KMS-11 (cell line): ENCODE results near the gene TRIM54.

ENCODE experiments used
- H2AFZ ChIP-seq: fragments of 200-600 bp; sonication (generic); 2 replicates; pipeline ENCODE4 v1.6.1; 2016; ENCODE audit warnings: antibody characterized with exemption, mixed run types, low read depth
- H3K27ac ChIP-seq: fragments of 200-600 bp; sonication (generic); 2 replicates; pipeline ENCODE4 v1.6.1; 2016; ENCODE audit warnings: mild to moderate bottlenecking, mixed run types
- H3K27me3 ChIP-seq: fragments of 200-600 bp; sonication (generic); 2 replicates; pipeline ENCODE4 v1.6.1; 2017; ENCODE audit warnings: mild to moderate bottlenecking, low read depth, mixed run types, moderate library complexity; ENCODE audit not compliant: insufficient read depth
- H3K36me3 ChIP-seq: fragments of 200-600 bp; sonication (generic); 2 replicates; pipeline ENCODE4 v1.6.1; 2017; ENCODE audit warnings: mild to moderate bottlenecking, mixed run types; ENCODE audit not compliant: insufficient read depth
- H3K4me1 ChIP-seq: fragments of 200-600 bp; sonication (generic); 2 replicates; pipeline ENCODE4 v1.6.1; 2016; ENCODE audit warnings: mild to moderate bottlenecking, low read depth, mixed run types; ENCODE audit not compliant: poor library complexity, severe bottlenecking
- H3K4me2 ChIP-seq: fragments of 200-600 bp; sonication (generic); 2 replicates; pipeline ENCODE4 v1.7.0; 2016; ENCODE audit warnings: mild to moderate bottlenecking, mixed run types
- H3K4me3 ChIP-seq: fragments of 200-600 bp; sonication (generic); IDR thresholded peaks from 2 replicates; pipeline ENCODE4 v1.6.1; 2017; ENCODE audit warnings: low read depth, low read length, mixed read lengths; ENCODE audit not compliant: insufficient read depth
- H3K79me2 ChIP-seq: fragments of 200-600 bp; sonication (generic); 2 replicates; pipeline ENCODE4 v1.6.1; 2016; ENCODE audit warnings: low read depth, mixed run types; ENCODE audit not compliant: insufficient read depth
- H3K9ac ChIP-seq: fragments of 200-600 bp; sonication (generic); 2 replicates; pipeline ENCODE4 v1.6.1; 2016; ENCODE audit warnings: mild to moderate bottlenecking, mixed run types
- H4K20me1 ChIP-seq: fragments of 200-600 bp; sonication (generic); 2 replicates; pipeline ENCODE4 v1.6.1; 2016; ENCODE audit warnings: mild to moderate bottlenecking, mixed run types; ENCODE audit not compliant: insufficient read depth
- CTCF ChIP-seq: fragments of 200-600 bp; sonication (generic); conservative IDR thresholded peaks from 2 replicates; pipeline ENCODE4 v1.6.1; 2017; ENCODE audit warnings: low read depth, mild to moderate bottlenecking, antibody characterized with exemption, low read length, moderate library complexity, mixed read lengths

TRIM54 gene

GRCh38 chr2:27258051-27258450 is 24.2 kb upstream of the TRIM54 start:
- Histone ChIP-seq H4K20me1 (no peaks in the 10 kb centered on the region), H2AFZ (no peak overlapping the region), H3K36me3 (no peaks in the 10 kb centered on the region), H3K4me3 (no peak overlapping the region), H3K4me2 (no peak overlapping the region), H3K79me2 (no peaks in the 10 kb centered on the region), H3K9ac (no peak overlapping the region), H3K27ac (no peak overlapping the region), H3K4me1 (peaks cover under 1% of the 10 kb centered on the region), H3K27me3 (peaks cover 53% of the 10 kb centered on the region)
- TF ChIP-seq CTCF = no peak

GRCh38 chr2:27261241-27261925 is 20.8 kb upstream of the TRIM54 start:
- Histone ChIP-seq H3K79me2 (no peaks in the 10 kb centered on the region), H3K36me3 (no peaks in the 10 kb centered on the region), H3K9ac (no peak overlapping the region), H3K4me2 (no peak overlapping the region), H3K27ac (no peak overlapping the region), H2AFZ (no peak overlapping the region), H3K4me3 (no peak overlapping the region), H4K20me1 (no peaks in the 10 kb centered on the region), H3K27me3 (peaks cover 68% of the 10 kb centered on the region), H3K4me1 (peaks cover 13% of the 10 kb centered on the region)
- no peak for TF ChIP-seq CTCF

GRCh38 chr2:27261926-27262298 is 20.3 kb upstream of the TRIM54 start:
- Histone ChIP-seq H3K4me2 (no peak overlapping the region), H3K27ac (no peak overlapping the region), H3K27me3 (peaks cover 63% of the 10 kb centered on the region), H3K36me3 (no peaks in the 10 kb centered on the region), H4K20me1 (no peaks in the 10 kb centered on the region), H3K9ac (no peak overlapping the region), H3K4me1 (peaks cover 13% of the 10 kb centered on the region), H2AFZ (no peak overlapping the region), H3K79me2 (no peaks in the 10 kb centered on the region), H3K4me3 (no peak overlapping the region)
- no peak for TF ChIP-seq CTCF

GRCh38 chr2:27262379-27263286 is 19.6 kb upstream of the TRIM54 start, which contains the start of gene SLC30A3:
Gene SLC30A3 (minus strand): TSS chr2:27263047. CDS start chr2:27262906, 141 bp downstream.
- Histone ChIP-seq H4K20me1 (no peaks in the 10 kb centered on the region), H3K4me1 (peaks cover 13% of the 10 kb centered on the region), H3K4me2 (peak within 1 kb of the TSS; percentile 84), H3K9ac (no peak within 1 kb of the TSS), H3K79me2 (no peaks in the 10 kb centered on the region), H3K27me3 (peaks cover 60% of the 10 kb centered on the region), H3K36me3 (no peaks in the 10 kb centered on the region), H2AFZ (peak within 1 kb of the TSS; percentile 97), H3K4me3 (peak within 1 kb of the TSS; percentile 1), H3K27ac (no peak within 1 kb of the TSS)
- no peak for TF ChIP-seq CTCF
